Measurements from ENCODE around the gene ANKRD34A. TPM values are rescaled to one million over a fixed set of nuclear protein-coding genes. Genes with fewer than 3 reads are reported as not detected.

Gene ANKRD34A
- total RNA-seq, 2 experiments from 2014 or later, result 0.42 to 0.47 TPM

GRCh38 chr1:145947551-145947950 is 16.8 kb downstream of the ANKRD34A start:
- intact Hi-C loops (cut with DNase I, micrococcal nuclease), result no loop called here

GRCh38 chr1:145946477-145946986 is 17.8 kb downstream of the ANKRD34A start:
- H3K27me3 Mint-ChIP-seq, result no peaks in the 10 kb centered on the region
- no peaks in the 10 kb centered on the region for H3K27me3 ChIP-seq (ENCODE audit: control insufficient read depth in 1 of 2, insufficient read depth in 2 of 2, low read length in 2 of 2)
- H3K4me1 Mint-ChIP-seq (ENCODE audit: low read depth), result peaks cover 34% of the 10 kb centered on the region
- no peak overlapping the region for H3K4me3 Mint-ChIP-seq
- no peak overlapping the region for H3K27ac Mint-ChIP-seq
- H3K9me3 ChIP-seq (ENCODE audit: control insufficient read depth in 1 of 2, insufficient read depth in 1 of 2, low read length in 2 of 2), result no peaks in the 10 kb centered on the region
- H3K4me3 ChIP-seq (ENCODE audit: low read length), result no peak overlapping the region
- intact Hi-C loops (cut with DNase I, micrococcal nuclease), result no loop called here
- peaks cover 13% of the 10 kb centered on the region for H3K4me1 ChIP-seq (ENCODE audit: insufficient read depth, low read length)
- peaks cover 58% of the 10 kb centered on the region for H3K36me3 ChIP-seq (ENCODE audit: insufficient read depth, low read length)
- TF ChIP-seq CTCF (IDR thresholded peaks at IDR 0.05), result no peak
- H3K9me3 Mint-ChIP-seq, result no peaks in the 10 kb centered on the region
- POLR2A ChIA-PET, result no interaction called here
- ATAC-seq (ENCODE audit: poor library complexity) (no peak), DNase-seq (no peak)
- H3K27ac ChIP-seq (ENCODE audit: low read depth in 1 of 2, low read length in 2 of 2), result no peak overlapping the region
- H3K36me3 Mint-ChIP-seq (ENCODE audit: low read depth), result peaks cover 71% of the 10 kb centered on the region
- CTCF ChIA-PET, result no interaction called here

More at GRCh38 chr1:145947551-145947950, 16.8 kb downstream of the ANKRD34A start:
- no peak overlapping the region for H3K4me3 Mint-ChIP-seq
- no peak for ATAC-seq (ENCODE audit: poor library complexity)
- peaks cover 42% of the 10 kb centered on the region for H3K4me1 Mint-ChIP-seq (ENCODE audit: low read depth)
- Histone ChIP-seq H3K27me3 (ENCODE audit: control insufficient read depth in 1 of 2, insufficient read depth in 2 of 2, low read length in 2 of 2) (no peaks in the 10 kb centered on the region), H3K4me1 (ENCODE audit: insufficient read depth, low read length) (peaks cover 13% of the 10 kb centered on the region), H3K27ac (ENCODE audit: low read depth in 1 of 2, low read length in 2 of 2) (no peak overlapping the region), H3K36me3 (ENCODE audit: insufficient read depth, low read length) (peaks cover 58% of the 10 kb centered on the region), H3K4me3 (ENCODE audit: low read length) (no peak overlapping the region), H3K9me3 (ENCODE audit: control insufficient read depth in 1 of 2, insufficient read depth in 1 of 2, low read length in 2 of 2) (no peaks in the 10 kb centered on the region)
- no peak for DNase-seq
- H3K27me3 Mint-ChIP-seq, result no peaks in the 10 kb centered on the region
- TF ChIP-seq CTCF (IDR thresholded peaks at IDR 0.05), result no peak
- CTCF ChIA-PET, result no interaction called here
- no peak overlapping the region for H3K27ac Mint-ChIP-seq
- H3K9me3 Mint-ChIP-seq, result no peaks in the 10 kb centered on the region
- peaks cover 69% of the 10 kb centered on the region for H3K36me3 Mint-ChIP-seq (ENCODE audit: low read depth)
- POLR2A ChIA-PET, result interaction anchor here (1.3 kb wide), 1 partner anchor 11 kb away, joined by 3 read pairs; no protein-coding TSS in a partner anchor

GRCh38 chr1:145944532-145944931 is 19.8 kb downstream of the ANKRD34A start:
- Mint-ChIP-seq H3K36me3 (ENCODE audit: low read depth) (peaks cover 70% of the 10 kb centered on the region), H3K4me1 (ENCODE audit: low read depth) (peaks cover 18% of the 10 kb centered on the region), H3K9me3 (no peaks in the 10 kb centered on the region), H3K4me3 (no peak overlapping the region), H3K27ac (no peak overlapping the region), H3K27me3 (no peaks in the 10 kb centered on the region)
- no peaks in the 10 kb centered on the region for H3K9me3 ChIP-seq (ENCODE audit: control insufficient read depth in 1 of 2, insufficient read depth in 1 of 2, low read length in 2 of 2)
- H3K27ac ChIP-seq (ENCODE audit: low read depth in 1 of 2, low read length in 2 of 2), result no peak overlapping the region
- no peak overlapping the region for H3K4me3 ChIP-seq (ENCODE audit: low read length)
- CTCF ChIA-PET, result interaction anchor here (2.6 kb wide), 1 partner anchor 17 kb away, joined by 9 read pairs; the partner anchor contains the start of gene RBM8A
- intact Hi-C loops (cut with DNase I, micrococcal nuclease), result no loop called here
- peaks cover 64% of the 10 kb centered on the region for H3K36me3 ChIP-seq (ENCODE audit: insufficient read depth, low read length)
- H3K27me3 ChIP-seq (ENCODE audit: control insufficient read depth in 1 of 2, insufficient read depth in 2 of 2, low read length in 2 of 2), result no peaks in the 10 kb centered on the region
- ATAC-seq (ENCODE audit: poor library complexity) (no peak), DNase-seq (no peak)
- POLR2A ChIA-PET, result interaction anchor here (1.2 to 4.1 kb wide), 2 partner anchors 13 to 21 kb away, joined by 5 to 16 read pairs; partner anchors contain the start of genes ANKRD34A, LIX1L and POLR3GL
- no peak for TF ChIP-seq CTCF (IDR thresholded peaks at IDR 0.05)
- H3K4me1 ChIP-seq (ENCODE audit: insufficient read depth, low read length), result no peaks in the 10 kb centered on the region

Data from CD4-positive, alpha-beta T cell (primary cell).